GM23338 (cell line): ENCODE results near the gene DOCK3. TPM values are rescaled to one million over a fixed set of nuclear protein-coding genes. Genes with fewer than 3 reads are reported as not detected.

Source experiments
- ATAC-seq: fragments of 200-7000 bp; cut with Tn5 transposase; 3 replicates; pipeline ENCODE4 v1.9.1; 2020
- DNase-seq: peaks from one replicate; pipeline ENCODE4 v3.0.0-alpha.2; 2015; ENCODE audit warnings: low spot score
- H2AFZ ChIP-seq: fragments of 200-600 bp; sonication (generic); 2 replicates; pipeline ENCODE4 v1.8.0; 2016; ENCODE audit warnings: antibody characterized with exemption, mild to moderate bottlenecking, moderate library complexity
- H3F3A ChIP-seq: fragments of 200-600 bp; sonication (generic); replicated peaks from 2 replicates; pipeline ENCODE4 v1.8.0; 2017; ENCODE audit warnings: antibody characterized with exemption, mixed run types, low read depth
- H3K27ac ChIP-seq: fragments of 200-600 bp; sonication (generic); 2 replicates; pipeline ENCODE4 v1.6.1; 2016; ENCODE audit warnings: low read depth
- H3K27me3 ChIP-seq: fragments of 200-600 bp; sonication (generic); 2 replicates; pipeline ENCODE4 v1.8.0; 2016; ENCODE audit warnings: mild to moderate bottlenecking, mixed run types, moderate library complexity; ENCODE audit not compliant: insufficient read depth
- H3K36me3 ChIP-seq: fragments of 200-600 bp; sonication (generic); 2 replicates; pipeline ENCODE4 v1.8.0; 2016; ENCODE audit warnings: mild to moderate bottlenecking; ENCODE audit not compliant: insufficient read depth
- H3K4me1 ChIP-seq: fragments of 200-600 bp; sonication (generic); 2 replicates; pipeline ENCODE4 v1.8.0; 2016; ENCODE audit warnings: mild to moderate bottlenecking, moderate library complexity; ENCODE audit not compliant: insufficient read depth
- H3K4me2 ChIP-seq: fragments of 200-600 bp; sonication (generic); 2 replicates; pipeline ENCODE4 v1.7.1; 2017; ENCODE audit warnings: mixed run types
- H3K4me3 ChIP-seq: fragments of 200-600 bp; sonication (generic); 2 replicates; pipeline ENCODE4 v1.6.1; 2016; ENCODE audit warnings: mixed run types
- H3K79me2 ChIP-seq: fragments of 200-600 bp; sonication (generic); replicated peaks from 2 replicates; pipeline ENCODE4 v1.8.0; 2017; ENCODE audit warnings: mild to moderate bottlenecking; ENCODE audit not compliant: insufficient read depth
- H3K9me2 ChIP-seq: fragments of 200-600 bp; sonication (generic); 2 replicates; pipeline ENCODE4 v1.8.0; 2017; ENCODE audit not compliant: insufficient read depth
- H4K20me1 ChIP-seq: fragments of 200-600 bp; sonication (generic); replicated peaks from 2 replicates; pipeline ENCODE4 v1.8.0; 2017; ENCODE audit warnings: mild to moderate bottlenecking; ENCODE audit not compliant: insufficient read depth
- H3K27ac Mint-ChIP-seq: 2 replicates; pipeline ENCODE4 v1.8.0; 2020; ENCODE audit warnings: inconsistent platforms, mild to moderate bottlenecking, moderate library complexity, mixed read lengths
- H3K27me3 Mint-ChIP-seq: 3 replicates; pipeline ENCODE4 v1.8.0; 2022; ENCODE audit warnings: low read depth, mild to moderate bottlenecking, moderate library complexity, mixed read lengths, inconsistent platforms; ENCODE audit not compliant: insufficient read depth, poor library complexity
- H3K36me3 Mint-ChIP-seq: 3 replicates; pipeline ENCODE4 v1.8.0; 2021; ENCODE audit warnings: low read depth, mild to moderate bottlenecking, inconsistent platforms, moderate library complexity, mixed read lengths
- H3K4me1 Mint-ChIP-seq: 3 replicates; pipeline ENCODE4 v1.8.0; 2020; ENCODE audit warnings: mild to moderate bottlenecking, inconsistent platforms, mixed read lengths
- H3K4me3 Mint-ChIP-seq: 3 replicates; pipeline ENCODE4 v1.8.0; 2021; ENCODE audit warnings: moderate library complexity, mild to moderate bottlenecking, inconsistent platforms, mixed read lengths
- H3K9me3 Mint-ChIP-seq: 3 replicates; pipeline ENCODE4 v1.8.0; 2020; ENCODE audit warnings: moderate library complexity, mild to moderate bottlenecking, inconsistent platforms, mixed read lengths
- CTCF ChIP-seq, 2 experiments: fragments of 200-600 bp in 1 of 2; sonication (generic) in 1 of 2; conservative IDR thresholded peaks; 2 replicates each; pipeline versions ENCODE4 v1.5.1 to v1.6.1; 2016 to 2017; ENCODE audit warnings: antibody characterized with exemption in 2 of 2, low read depth in 2 of 2, mild to moderate bottlenecking in 2 of 2, moderate library complexity in 1 of 2
- EZH2phosphoT487 ChIP-seq: fragments of 200-600 bp; sonication (generic); IDR thresholded peaks from one replicate; pipeline ENCODE4 v1.8.1; 2018; ENCODE audit warnings: antibody characterized with exemption; ENCODE audit not compliant: unreplicated experiment
- POLR2AphosphoS5 ChIP-seq: IDR thresholded peaks from 2 replicates; pipeline ENCODE4 v1.6.1; 2016; ENCODE audit warnings: antibody characterized with exemption, low read depth
- REST ChIP-seq: IDR thresholded peaks from one replicate; pipeline ENCODE4 v1.6.1; 2018; ENCODE audit warnings: antibody characterized with exemption; ENCODE audit not compliant: unreplicated experiment
- polyA plus RNA-seq: library from polyadenylated mRNA; unstranded; fragments of >200 nt; fragmentation: Nextera tagmentation; extraction: Ambion mirVana; gene quantifications from 2 replicates; pipeline ENCODE4 v1.2.1, GENCODE V29; 2016
- total RNA-seq: library from RNA; depleted of rRNA; stranded (reverse); fragments of >200 nt; shearing (Covaris generic); gene quantifications from 2 replicates; pipeline ENCODE4 v1.2.3, GENCODE V29; 2014

DOCK3 gene
- total and polyA plus RNA-seq, 2 experiments from 2014 or later = 2.4 to 5.6 TPM

GRCh38 chr3:50695031-50695430, 20.3 kb downstream of the DOCK3 start (continued):
- TF ChIP-seq EZH2phosphoT487 (no peak), REST (no peak), POLR2AphosphoS5 (no peak), CTCF (conservative IDR thresholded peaks at IDR 0.05; ENCODE audit: low read depth in 2 of 2) (no peak)

- Histone ChIP-seq H3K9me2 (no peaks in the 10 kb centered on the region), H3K4me3 (no peak overlapping the region), H3K27ac (no peak overlapping the region), H3K4me2 (no peak overlapping the region), H3K79me2 (peaks cover 93% of the 10 kb centered on the region), H2AFZ (no peak overlapping the region), H3K4me1 (peaks cover 16% of the 10 kb centered on the region), H3K36me3 (no peaks in the 10 kb centered on the region), H4K20me1 (no peaks in the 10 kb centered on the region), H3K27me3 (no peaks in the 10 kb centered on the region), H3F3A (no peaks in the 10 kb centered on the region)
- ATAC-seq (no peak), DNase-seq (no peak)
- Mint-ChIP-seq H3K9me3 (peaks cover 18% of the 10 kb centered on the region), H3K36me3 (peaks cover 13% of the 10 kb centered on the region; the same call in 2 of the 3 replicates), H3K4me1 (peaks cover 2% of the 10 kb centered on the region; the same call in 1 of the 3 replicates), H3K27ac (no peak overlapping the region), H3K4me3 (no peak overlapping the region), H3K27me3 (peaks cover 1% of the 10 kb centered on the region)
- TF ChIP-seq EZH2phosphoT487 (no peak), POLR2AphosphoS5 (no peak), REST (no peak)
These were observed 21.5 kb downstream of the DOCK3 start for GRCh38 chr3:50696276-50696675.
